Omental fat pad (tissue), 4 donors: ENCODE results near the gene CARD19. TPM values are rescaled to one million over a fixed set of nuclear protein-coding genes. Genes with fewer than 3 reads are reported as not detected.

ENCODE experiments used
- ATAC-seq: fragments of 150-250 bp; one replicate; pipeline ENCODE4 v1.9.1; 2016; ENCODE audit warnings: mild to moderate bottlenecking, moderate library complexity; ENCODE audit not compliant: low FRiP score
- DNase-seq: peaks from one replicate; pipeline ENCODE4 v3.0.0-alpha.2; 2019; ENCODE audit warnings: low spot score
- CTCF ChIP-seq, 3 donors: fragments of 450-650 bp; IDR thresholded peaks; one replicate each; pipeline ENCODE4 v1.5.1; 2016 to 2017; ENCODE audit warnings: antibody characterized with exemption in 3 of 3, mild to moderate bottlenecking in 3 of 3, moderate library complexity in 2 of 3
- total RNA-seq, 4 donors: library from RNA; depleted of rRNA; stranded (reverse); fragments of >200 nt; gene quantifications; one replicate each; pipeline ENCODE4 v1.1.0, GENCODE V29; 2016

CARD19 gene
- total RNA-seq, 4 donors from 2014 or later, result 45.7 to 76.5 (median 57.9) TPM

DNA sequence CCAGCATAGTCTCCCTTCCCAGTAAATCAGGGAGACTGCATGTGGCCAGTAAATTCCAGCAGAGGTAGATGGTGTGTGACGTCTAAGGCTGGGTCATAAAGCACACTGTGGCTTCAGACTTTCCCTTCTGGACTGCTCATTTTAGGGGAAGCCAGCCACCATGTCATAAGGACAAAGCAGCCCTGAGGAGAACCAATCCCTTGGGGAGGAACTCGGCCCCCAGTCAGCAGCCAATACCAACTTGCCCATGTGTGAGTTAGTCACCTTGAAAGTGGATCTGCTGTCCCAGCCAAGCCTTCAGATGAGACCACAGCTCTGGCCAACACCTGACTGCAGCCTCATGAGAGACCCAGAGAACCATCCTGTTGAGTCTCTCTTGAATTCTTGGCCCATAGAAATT is 52.7 kb downstream of the CARD19 start:
- no peak for TF ChIP-seq CTCF (IDR thresholded peaks at IDR 0.05)
- DNase-seq, result no peak
- no peak for ATAC-seq

GRCh38 chr9:93149361-93149760 is 53.3 kb downstream of the CARD19 start:
- no peak for TF ChIP-seq CTCF (IDR thresholded peaks at IDR 0.05)
- peak; percentile 17 for ATAC-seq
- DNase-seq, result no peak

- ATAC-seq, result no peak
- TF ChIP-seq CTCF (IDR thresholded peaks at IDR 0.05), result no peak
- DNase-seq, result no peak
Measured at GRCh38 chr9:93151097-93151784, 55.2 kb downstream of the CARD19 start.

- DNase-seq (no peak), ATAC-seq (no peak)
- TF ChIP-seq CTCF (IDR thresholded peaks at IDR 0.05), result no peak
Measured at GRCh38 chr9:93154293-93154903, 58.4 kb downstream of the CARD19 start.

- no peak for DNase-seq
- TF ChIP-seq CTCF (IDR thresholded peaks at IDR 0.05), result no peak
- ATAC-seq, result no peak
Measured at GRCh38 chr9:93155716-93156474, 59.9 kb downstream of the CARD19 start.

DNA sequence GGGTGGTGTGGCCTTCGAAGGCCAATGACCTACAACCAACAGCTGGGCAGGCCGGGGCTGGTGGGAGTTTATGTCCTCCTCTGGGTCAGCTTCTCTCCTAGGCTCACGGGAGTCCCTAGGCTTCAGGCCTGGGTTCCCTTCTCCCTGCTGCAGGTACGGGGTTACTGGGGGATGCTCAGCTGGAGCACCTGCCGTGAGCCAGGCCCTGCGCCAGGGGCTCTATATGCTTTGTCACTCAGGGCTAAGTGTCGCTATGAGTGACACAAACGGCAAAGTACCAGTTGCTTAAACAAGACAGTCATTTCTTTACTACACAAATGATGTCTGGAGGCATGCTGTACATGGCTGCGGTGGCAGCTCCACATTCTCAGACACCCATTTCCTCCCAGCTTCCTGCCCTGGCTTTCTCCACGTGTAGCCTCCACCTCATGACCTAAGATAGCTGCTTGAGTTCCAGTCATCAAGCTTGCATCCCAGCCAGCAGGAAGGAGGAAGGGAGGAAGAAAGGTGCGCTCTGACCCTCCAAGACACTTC is 60.5 kb downstream of the CARD19 start:
- no peak for ATAC-seq
- no peak for DNase-seq
- TF ChIP-seq CTCF (IDR thresholded peaks at IDR 0.05), result no peak
